Prostate gland (tissue), 2 donors: ENCODE data around the gene AHCYL2. TPM values are rescaled to one million over a fixed set of nuclear protein-coding genes. Genes with fewer than 3 reads are reported as not detected.
"Not testable (repeated sequence)": the region's sequence is repeated elsewhere in the genome, so short reads cannot be mapped to it uniquely, and the experiment has no call there.

Source experiments
- DNase-seq: peaks from one replicate; pipeline ENCODE4 v3.0.0-alpha.2; 2019; ENCODE audit warnings: low spot score
- H3K27ac ChIP-seq, 2 donors: fragments of 200-600 bp; sonication (generic); 2 replicates each; pipeline ENCODE4 v1.5.1; 2017 to 2019
- H3K27me3 ChIP-seq: fragments of 200-600 bp; sonication (generic); replicated peaks from 2 replicates; pipeline ENCODE4 v1.5.1; 2019; ENCODE audit not compliant: insufficient read depth
- H3K36me3 ChIP-seq, 2 donors: fragments of 200-600 bp; sonication (generic); 1 replicate in 1 of 2; 2 replicates in 1 of 2; pipeline versions ENCODE4 v1.5.1 to v1.8.1; 2017 to 2019
- H3K4me1 ChIP-seq: fragments of 200-600 bp; sonication (generic); replicated peaks from 2 replicates; pipeline ENCODE4 v1.5.1; 2019
- H3K4me3 ChIP-seq, 2 donors: fragments of 200-600 bp; sonication (generic); 2 replicates each; pipeline ENCODE4 v1.5.1; 2017 to 2019
- H3K9me3 ChIP-seq: fragments of 200-600 bp; sonication (generic); 2 replicates; pipeline ENCODE4 v1.5.1; 2017
- POLR2A ChIP-seq: fragments of 450-650 bp; IDR thresholded peaks from one replicate; pipeline ENCODE4 v1.6.1; 2016; ENCODE audit warnings: antibody characterized with exemption, mild to moderate bottlenecking
- POLR2AphosphoS5 ChIP-seq: sonication (generic); formaldehyde crosslinking; IDR thresholded peaks from one replicate; pipeline ENCODE4 v1.6.1; 2017; ENCODE audit warnings: antibody characterized with exemption
- WGBS: methylation state at CpG from one replicate; pipeline ENCODE4 v1.1.5; 2018; 5-methylcytosine and 5-hydroxymethylcytosine counted together
- intact Hi-C: fragments of 100-400 bp; cut with DNase I; formaldehyde crosslinking; loops from one replicate; pipeline ENCODE4 v1.14.2; 2022
- small RNA-seq, 2 donors: library from RNA; depleted of rRNA; stranded (forward); fragments of <200 nt; gene quantifications; one replicate each; pipeline ENCODE3, GENCODE V24; 2016
- total RNA-seq, 2 donors: library from RNA; depleted of rRNA; stranded (reverse); fragments of >200 nt; gene quantifications; one replicate each; pipeline ENCODE4 v1.1.0, GENCODE V29; 2016
- TF ChIP-seq, protein P1 (sequence below), 4 experiments: fragments of 200-600 bp in 2 of 4; fragments of 450-650 bp in 2 of 4; sonication (generic) in 2 of 4; IDR thresholded peaks; 1 replicate in 3 of 4; 2 replicates in 1 of 4; pipeline ENCODE4 v1.5.1; 2016 to 2019; ENCODE audit warnings: antibody characterized with exemption in 4 of 4, mild to moderate bottlenecking in 2 of 4, moderate library complexity in 2 of 4

Gene AHCYL2
- total RNA-seq, 2 donors from 2014 or later: 15.2 to 38.3 TPM

DNA sequence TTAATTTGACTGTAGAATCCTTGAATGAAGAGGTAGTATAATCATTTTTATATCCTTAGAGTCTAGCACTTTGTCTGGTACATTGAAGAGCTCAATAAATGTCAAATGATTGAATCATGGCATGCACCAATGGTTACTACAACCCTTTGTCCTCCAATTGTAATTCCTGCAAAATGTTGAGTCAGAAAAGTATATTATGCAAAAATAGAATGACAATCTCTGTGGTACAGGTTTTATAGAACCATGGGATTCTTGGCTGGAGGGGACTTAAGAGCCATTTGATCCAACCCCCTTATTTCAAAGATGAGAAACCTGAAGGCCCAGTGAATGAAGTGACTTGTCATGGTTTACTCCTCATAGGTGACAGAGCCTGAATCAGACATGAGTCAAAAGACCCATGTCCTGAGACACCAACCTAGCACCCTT lies 246.6 kb downstream of the AHCYL2 start:
- no peak for TF ChIP-seq POLR2AphosphoS5
- TF ChIP-seq POLR2A: no peak
- TF ChIP-seq, protein P1, sequence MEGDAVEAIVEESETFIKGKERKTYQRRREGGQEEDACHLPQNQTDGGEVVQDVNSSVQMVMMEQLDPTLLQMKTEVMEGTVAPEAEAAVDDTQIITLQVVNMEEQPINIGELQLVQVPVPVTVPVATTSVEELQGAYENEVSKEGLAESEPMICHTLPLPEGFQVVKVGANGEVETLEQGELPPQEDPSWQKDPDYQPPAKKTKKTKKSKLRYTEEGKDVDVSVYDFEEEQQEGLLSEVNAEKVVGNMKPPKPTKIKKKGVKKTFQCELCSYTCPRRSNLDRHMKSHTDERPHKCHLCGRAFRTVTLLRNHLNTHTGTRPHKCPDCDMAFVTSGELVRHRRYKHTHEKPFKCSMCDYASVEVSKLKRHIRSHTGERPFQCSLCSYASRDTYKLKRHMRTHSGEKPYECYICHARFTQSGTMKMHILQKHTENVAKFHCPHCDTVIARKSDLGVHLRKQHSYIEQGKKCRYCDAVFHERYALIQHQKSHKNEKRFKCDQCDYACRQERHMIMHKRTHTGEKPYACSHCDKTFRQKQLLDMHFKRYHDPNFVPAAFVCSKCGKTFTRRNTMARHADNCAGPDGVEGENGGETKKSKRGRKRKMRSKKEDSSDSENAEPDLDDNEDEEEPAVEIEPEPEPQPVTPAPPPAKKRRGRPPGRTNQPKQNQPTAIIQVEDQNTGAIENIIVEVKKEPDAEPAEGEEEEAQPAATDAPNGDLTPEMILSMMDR (IDR thresholded peaks at IDR 0.05): no peak
- Histone ChIP-seq H3K27ac (no peak overlapping the region), H3K9me3 (no peaks in the 10 kb centered on the region), H3K27me3 (no peaks in the 10 kb centered on the region), H3K4me1 (no peaks in the 10 kb centered on the region), H3K4me3 (no peak overlapping the region), H3K36me3 (no peaks in the 10 kb centered on the region)
- intact Hi-C loops: loop anchor here (5.0 kb wide), 1 partner anchor 129 kb away; no protein-coding TSS in a partner anchor
- DNase-seq: no peak

DNA sequence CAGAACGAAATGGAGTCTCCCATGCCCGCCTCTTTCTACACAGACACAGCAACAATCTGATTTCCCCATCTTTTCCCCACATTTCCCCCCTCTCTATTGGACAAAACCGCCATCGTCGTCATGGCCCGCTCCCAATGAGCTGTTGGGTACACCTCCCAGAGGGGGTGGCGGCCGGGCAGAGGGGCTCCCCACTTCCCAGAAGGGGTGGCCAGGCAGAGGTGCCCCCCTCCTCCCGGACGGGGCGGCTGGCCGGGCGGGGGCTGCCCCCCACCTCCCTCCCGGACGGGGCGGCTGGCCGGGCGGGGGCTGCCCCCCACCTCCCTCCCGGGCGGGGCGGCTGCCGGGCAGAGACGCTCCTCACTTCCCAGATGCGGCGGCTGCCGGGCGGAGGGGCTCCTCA lies 251.1 kb downstream of the AHCYL2 start:
- H3K9me3 ChIP-seq, H3K4me3 ChIP-seq, intact Hi-C loops, H3K4me1 ChIP-seq, H3K27ac ChIP-seq, H3K36me3 ChIP-seq, DNase-seq, H3K27me3 ChIP-seq: not testable (repeated sequence)
- WGBS: 95% methylated on average over 23 of the region's 27 CpGs

DNA sequence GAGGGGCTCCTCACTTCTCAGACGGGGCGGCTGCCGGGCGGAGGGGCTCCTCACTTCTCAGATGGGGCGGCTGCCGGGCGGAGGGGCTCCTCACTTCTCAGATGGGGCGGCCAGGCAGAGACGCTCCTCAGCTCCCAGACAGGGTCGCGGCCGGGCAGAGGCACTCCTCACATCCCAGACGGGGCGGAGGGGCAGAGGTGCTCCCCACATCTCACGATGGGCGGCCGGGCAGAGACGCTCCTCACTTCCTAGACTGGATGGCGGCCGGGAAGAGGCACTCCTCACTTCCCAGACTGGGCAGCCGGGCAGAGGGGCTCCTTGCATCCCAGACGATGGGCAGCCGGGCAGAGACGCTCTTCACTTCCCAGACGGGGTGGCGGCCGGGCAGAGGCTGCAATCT lies 251.6 kb downstream of the AHCYL2 start:
- H3K27ac ChIP-seq, H3K4me1 ChIP-seq, DNase-seq, intact Hi-C loops, H3K9me3 ChIP-seq, H3K36me3 ChIP-seq, H3K27me3 ChIP-seq, H3K4me3 ChIP-seq: not testable (repeated sequence)
- WGBS: 98% methylated on average over 19 of the region's 27 CpGs

Small RNA genes lying within 50 kb of the gene (small RNA-seq; reads per million reads assigned to genes)
- gene AC009244.1 (0 to 0.30 reads per million in 2 donors), gene SNRPGP3 (0 reads per million in 2 donors)

Other genes with a start within 250 kb of the AHCYL2 start
- 10 to 100 TPM; 32.2 to 42.3 TPM for gene TNPO3, start 169.9 kb upstream of the AHCYL2 start, total RNA-seq
- 10 to 100 TPM in 1 of 2 donors, 1 to 10 TPM in 1; 8.4 to 47.7 TPM for gene TSPAN33, start 80.3 kb upstream of the AHCYL2 start, total RNA-seq
- 10 to 100 TPM; 23.2 to 32.9 TPM for gene SMO, start 36.4 kb upstream of the AHCYL2 start, total RNA-seq
- 1 to 10 TPM; 1.1 to 5.5 TPM for gene STRIP2, start 209.4 kb downstream of the AHCYL2 start, total RNA-seq